Astrocyte (in vitro differentiated cells and primary cell): ENCODE measurements around the gene GLYR1.

Experiments used
- CTCF ChIP-seq: IDR thresholded peaks from 2 replicates; pipeline ENCODE4 v1.5.1; 2011; ENCODE audit warnings: low read depth, mild to moderate bottlenecking, inconsistent platforms, low read length, moderate library complexity; ENCODE audit not compliant: insufficient read depth
- EZH2 ChIP-seq: IDR thresholded peaks from 2 replicates; pipeline ENCODE4 v1.6.1; 2012; ENCODE audit warnings: mild to moderate bottlenecking, low read length, inconsistent platforms; ENCODE audit not compliant: insufficient read depth

GRCh38 chr16:4796982-4797804, 49.9 kb downstream of the GLYR1 start:
- TF ChIP-seq CTCF (no peak), EZH2 (no peak)
